ENCODE measurements around the gene GNB5.

GRCh38 chr15:52103217-52104207 lies 87.7 kb downstream of the GNB5 start:
- TF ChIP-seq CTCF (IDR thresholded peaks at IDR 0.05) (no peak), POLR2A (IDR thresholded peaks at IDR 0.05) (no peak)
